NOMO-1 treated with dmso at 0.1 percent for 144 hours (cell line): ENCODE measurements around the gene SLC25A45.
A peak's percentile ranks its signal among the peaks of the same experiment; 100 is the strongest.
"Not testable (repeated sequence)": the region's sequence is repeated elsewhere in the genome, so short reads cannot be mapped to it uniquely, and the experiment has no call there.

Experiments used
- DNase-seq: peaks from one replicate; lab custom pipeline; 2025; ENCODE audit not compliant: unreplicated experiment; lab: John Stamatoyannopoulos, UW

The SLC25A45 gene

GRCh38 chr11:65363770-65364169 lies 18.7 kb downstream of the SLC25A45 start:
- DNase-seq, result no peak

DNA sequence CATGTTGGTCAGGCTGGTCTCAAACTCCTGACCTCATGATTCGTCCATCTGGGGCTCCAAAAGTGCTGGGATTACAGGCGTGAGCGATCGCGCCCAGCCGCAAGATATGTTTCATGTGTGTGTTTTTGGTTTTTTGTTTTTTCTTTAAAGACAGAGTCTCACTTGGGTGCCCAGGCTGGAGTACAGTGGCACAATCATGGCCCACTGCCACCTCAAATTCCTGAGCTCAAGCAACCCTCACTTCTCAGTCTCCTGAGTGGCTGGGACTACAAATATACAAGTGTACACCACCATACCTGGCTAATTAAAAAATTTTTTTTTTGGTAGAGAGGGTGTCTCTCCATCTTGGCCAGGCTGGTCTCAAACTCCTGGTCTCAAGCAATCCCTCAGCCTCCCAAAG lies 19.5 kb downstream of the SLC25A45 start:
- DNase-seq, result no peak

GRCh38 chr11:65362320-65362931 lies 20.0 kb downstream of the SLC25A45 start:
- peak; percentile 52 for DNase-seq

DNA sequence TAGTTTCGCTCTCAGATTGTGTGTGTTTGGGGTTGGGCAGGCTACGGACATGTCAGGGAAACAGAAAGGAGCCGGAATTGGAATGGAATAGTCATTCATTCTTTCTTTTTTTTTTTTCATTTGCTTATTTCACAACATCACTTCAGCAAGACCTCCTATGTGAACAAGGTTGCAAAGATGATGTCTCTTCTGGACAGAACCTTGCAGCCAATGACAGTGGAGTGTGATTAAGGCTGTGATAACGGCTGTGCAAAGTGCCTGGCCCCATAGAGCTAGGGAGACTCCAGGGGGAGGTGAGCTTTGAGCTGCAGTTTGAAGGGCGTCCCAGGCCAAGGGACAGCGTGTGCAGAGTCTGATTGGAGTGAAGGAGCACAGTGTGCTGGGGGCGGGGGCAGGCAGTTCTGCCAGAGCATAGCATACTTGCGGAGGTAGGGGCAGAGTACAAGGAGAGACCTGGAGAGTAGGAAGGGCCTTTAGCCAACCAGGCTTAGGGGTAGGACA lies 24.5 kb downstream of the SLC25A45 start:
- no peak for DNase-seq

- DNase-seq, result no peak
Observed at GRCh38 chr11:65356394-65356972, 26.0 kb downstream of the SLC25A45 start.

DNA sequence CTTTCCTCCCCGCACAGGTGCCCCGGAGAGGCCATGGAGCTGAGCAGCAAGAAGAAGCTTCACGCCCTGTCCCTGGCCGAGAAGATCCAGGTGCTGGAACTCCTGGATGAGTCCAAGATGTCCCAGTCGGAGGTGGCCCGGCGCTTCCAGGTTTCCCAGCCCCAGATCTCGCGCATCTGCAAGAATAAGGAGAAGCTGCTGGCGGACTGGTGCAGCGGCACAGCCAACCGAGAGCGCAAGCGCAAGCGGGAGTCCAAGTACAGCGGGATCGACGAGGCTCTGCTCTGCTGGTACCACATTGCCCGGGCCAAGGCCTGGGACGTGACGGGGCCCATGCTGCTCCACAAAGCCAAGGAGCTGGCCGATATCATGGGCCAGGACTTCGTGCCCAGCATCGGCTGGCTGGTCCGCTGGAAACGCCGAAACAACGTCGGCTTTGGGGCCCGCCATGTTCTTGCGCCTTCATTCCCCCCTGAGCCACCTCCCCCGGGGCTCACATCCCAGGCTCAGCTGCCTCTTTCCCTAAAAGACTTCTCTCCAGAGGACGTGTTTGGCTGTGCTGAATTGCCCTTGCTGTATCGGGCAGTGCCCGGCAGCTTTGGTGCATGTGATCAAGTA lies 26.6 kb downstream of the SLC25A45 start:
- DNase-seq, result no peak

DNA sequence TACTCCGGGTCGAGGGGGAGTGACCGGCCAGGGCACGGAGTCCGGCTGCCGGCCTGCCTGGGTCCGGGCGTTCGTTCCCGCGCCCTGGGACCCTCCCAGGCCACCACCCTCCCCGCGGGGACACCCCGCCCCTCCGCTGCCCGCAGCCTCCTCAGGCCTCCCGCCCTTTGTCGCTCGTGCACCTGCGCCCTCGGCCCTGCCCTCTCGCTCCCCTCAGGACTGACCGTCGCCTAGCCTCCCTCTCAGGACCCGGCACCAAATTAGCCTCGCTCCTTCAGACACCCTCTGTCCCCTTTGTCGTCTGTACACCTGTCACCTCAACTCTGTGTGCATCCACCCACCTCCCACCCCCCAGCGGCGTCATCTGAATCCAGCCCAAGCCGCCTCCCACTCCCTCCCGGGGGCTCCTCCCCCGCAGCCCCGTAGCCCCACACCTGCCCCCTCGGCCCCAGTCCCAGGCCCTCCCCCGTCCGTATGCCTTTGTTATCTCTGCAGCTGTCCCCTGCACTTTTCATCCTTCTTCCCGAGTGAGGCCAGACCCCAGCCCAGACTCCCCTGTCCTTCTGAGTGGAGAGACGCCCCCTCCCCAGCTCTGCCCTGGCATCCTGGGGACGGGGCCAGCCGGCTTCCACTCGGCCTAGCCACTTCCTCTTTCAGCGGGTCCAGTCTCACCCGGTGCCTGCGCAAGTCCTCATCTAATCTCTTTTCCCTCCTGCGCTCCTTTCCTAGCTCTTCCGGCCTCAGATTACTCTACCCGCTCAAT lies 27.3 kb downstream of the SLC25A45 start:
- peak; percentile 54 for DNase-seq

DNA sequence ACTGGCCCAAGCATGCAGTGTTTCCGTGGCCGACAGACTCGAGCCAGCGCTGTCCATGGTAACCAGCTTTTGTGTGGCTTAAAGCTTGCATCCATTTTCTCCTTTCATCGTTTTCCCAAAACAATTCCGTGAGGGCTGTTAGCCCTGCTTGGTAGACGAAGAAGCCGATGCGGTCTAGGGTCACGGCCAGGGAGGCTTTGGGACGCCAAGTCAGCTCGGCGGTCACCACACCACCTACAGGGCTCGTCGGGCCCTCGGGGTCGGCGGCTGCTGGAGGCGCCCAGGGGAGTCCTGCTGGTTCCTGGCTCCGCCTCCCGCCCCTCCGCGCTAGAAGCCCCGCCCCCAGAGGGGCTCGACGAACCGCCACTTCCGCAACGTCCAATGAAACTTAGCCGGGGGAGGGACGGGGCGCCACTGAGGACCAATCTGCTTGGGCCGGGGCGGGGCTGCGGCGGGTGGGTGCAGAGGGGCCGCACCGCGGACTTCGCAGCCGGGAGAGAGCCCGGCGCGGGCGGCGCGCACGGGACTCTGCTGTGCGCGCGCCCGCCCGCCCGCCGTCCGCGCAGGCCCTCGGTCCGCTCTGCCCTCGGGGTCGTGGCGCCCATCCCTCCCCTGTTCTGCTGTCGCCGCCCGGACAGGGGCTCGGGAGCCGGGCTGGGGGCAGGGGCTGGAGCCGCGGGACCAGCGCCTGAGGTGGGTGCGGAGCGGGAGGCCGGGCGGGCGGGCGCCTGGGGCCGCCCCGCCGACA lies 28.0 kb downstream of the SLC25A45 start, which contains the start of gene TIGD3:
Gene TIGD3, plus strand, starts transcription at position 487 of the 748 bp plus-strand sequence. CDS start 1,058 bp downstream, outside the sequence.
- peak; percentile 88 for DNase-seq

DNA sequence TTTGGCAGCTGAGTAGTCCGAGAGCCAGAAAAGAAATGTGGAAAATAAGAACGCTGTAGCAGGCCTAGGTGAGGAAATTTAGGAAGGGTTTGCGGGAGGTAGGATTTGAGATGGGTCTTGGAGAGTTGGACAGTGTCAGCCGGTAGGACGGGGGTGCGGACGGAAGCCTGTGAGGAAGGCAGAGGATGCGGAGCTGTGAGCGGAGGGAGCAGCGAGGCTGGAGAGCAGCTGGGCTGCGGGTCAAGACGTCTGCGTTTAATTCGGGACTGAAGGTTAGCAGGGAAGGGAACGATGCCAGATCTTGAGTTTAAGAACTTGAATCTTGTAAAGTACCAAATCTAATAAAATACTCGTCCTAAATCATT lies 28.6 kb downstream of the SLC25A45 start:
- DNase-seq, result no peak

DNA sequence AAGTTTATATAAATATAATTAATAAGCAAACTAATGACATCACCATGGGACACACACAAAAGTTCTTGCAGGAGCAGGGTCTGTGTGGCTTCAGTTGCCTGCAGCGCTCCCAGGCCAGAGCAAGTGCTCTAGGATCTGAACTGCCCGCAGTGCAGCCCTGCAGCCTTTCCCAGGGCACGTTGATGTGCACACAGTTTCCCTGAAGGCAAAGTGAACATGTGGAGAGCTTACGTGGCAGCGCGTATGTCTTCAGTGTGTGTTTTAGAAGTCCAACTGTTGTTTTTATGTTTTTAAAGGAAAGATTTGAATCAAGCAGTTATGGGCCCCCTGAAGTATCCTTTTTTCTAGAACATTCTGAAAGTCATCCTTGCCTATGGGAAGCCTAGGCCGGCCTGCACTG lies 29.1 kb downstream of the SLC25A45 start:
- DNase-seq, result no peak

GRCh38 chr11:65352783-65353182 lies 29.7 kb downstream of the SLC25A45 start:
- DNase-seq, result no peak

DNA sequence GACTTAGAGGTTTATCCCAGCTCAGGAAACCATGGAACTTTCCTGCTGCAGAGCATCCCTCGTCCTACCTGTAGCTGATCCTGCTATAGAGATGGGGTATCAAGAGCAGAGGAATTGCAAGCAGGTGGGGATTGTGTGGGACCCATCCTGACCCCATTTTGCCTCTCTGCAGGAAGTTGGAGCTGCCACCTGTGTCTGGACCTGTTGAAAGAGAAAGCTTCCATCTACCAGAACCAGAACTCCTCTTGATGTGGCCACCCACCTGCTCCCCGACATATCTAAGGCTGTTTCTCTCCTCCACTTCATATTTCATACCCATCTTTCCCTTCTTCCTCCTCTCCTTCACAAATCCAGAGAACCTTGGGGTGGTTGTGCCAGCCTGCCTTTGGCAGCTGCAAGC lies 30.9 kb downstream of the SLC25A45 start:
- no peak for DNase-seq

GRCh38 chr11:65341856-65342255 lies 40.6 kb downstream of the SLC25A45 start:
- DNase-seq, result no peak

DNA sequence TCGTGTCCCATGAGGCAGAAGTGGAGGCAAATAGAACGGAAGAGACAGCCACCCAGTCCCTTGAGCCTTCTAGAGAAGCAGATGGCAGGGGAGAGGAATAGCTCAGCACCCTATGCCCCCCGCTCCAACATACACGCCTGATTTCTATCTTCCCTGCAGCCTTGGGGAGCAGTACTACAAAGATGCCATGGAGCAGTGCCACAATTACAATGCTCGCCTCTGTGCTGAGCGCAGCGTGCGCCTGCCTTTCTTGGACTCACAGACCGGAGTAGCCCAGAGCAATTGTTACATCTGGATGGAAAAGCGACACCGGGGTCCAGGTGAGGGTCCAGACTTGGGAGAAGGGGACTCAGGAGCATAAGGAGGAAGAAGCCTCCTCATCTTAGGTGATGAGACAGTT lies 42.2 kb downstream of the SLC25A45 start:
- no peak for DNase-seq

DNA sequence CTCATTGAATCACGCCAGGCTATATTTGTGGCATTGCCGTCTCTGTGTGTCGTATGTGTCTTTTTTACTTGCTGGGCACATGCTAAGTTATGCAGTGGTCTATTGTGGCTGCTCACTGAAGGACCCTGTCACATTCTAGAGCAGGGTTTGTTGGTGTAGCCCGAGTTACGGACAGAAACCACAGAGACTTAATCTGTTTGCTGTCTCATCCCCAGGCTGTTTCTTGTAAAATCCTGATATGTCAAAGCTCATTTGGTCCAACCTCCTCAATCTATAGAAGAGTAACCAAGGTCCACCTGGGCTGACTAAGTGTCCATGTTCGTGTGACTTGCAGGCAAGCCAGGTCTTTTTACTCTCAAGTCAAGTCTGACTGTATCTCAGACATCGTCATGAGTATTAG lies 43.8 kb downstream of the SLC25A45 start:
- no peak for DNase-seq

DNA sequence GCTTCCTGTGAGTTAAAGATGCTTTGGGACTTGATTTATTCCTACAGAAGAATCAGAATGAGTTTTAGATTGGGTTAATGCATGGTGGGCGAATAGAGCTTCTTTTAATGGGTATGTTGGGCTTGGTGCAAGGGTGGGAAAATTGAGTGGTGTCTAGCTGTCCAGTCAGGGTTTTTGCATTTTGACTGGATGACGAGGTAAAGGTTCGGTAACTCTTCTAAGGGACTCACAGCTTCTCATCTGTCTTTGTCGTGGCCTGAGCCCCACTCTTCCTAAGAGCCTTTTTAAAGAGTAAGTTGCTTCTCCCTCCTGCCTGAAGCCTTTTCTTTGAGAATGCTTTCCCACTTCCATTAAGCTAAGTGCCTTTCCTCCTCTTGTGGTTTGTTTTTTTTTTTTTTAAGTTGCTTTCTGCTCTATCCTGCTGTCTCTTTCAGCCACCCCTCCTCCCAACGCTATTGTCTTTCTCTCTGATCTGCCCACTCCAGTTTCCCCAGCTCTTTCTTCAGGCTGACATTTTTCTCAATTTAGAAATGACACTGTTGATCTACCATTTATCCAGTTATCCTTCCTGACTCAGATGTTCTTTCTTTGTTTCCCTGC lies 47.6 kb downstream of the SLC25A45 start:
- DNase-seq, result no peak

DNA sequence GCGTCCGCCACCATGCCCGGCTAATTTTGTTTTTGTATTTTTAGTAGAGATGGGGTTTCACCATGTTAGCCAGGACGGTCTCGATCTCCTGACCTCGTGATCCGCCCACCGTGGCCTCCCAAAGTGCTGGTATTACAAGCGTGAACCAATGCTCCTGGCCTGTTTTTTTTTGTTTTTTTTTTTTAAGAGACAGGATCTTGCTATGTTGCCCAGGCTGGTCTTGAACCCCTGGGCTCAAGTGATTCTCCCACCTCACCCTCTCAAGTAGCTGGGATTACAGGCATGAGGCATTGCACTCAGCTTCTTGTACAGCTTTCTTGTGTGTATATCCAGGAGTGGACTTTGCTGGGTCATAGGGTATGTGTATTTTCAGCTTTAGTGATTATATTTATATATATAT lies 49.9 kb downstream of the SLC25A45 start:
- not testable (repeated sequence) for DNase-seq

- no peak for DNase-seq
Observed at GRCh38 chr11:65330544-65330943, 51.9 kb downstream of the SLC25A45 start.

- DNase-seq, result peak; percentile 75
Observed at GRCh38 chr11:65329944-65330403, 52.5 kb downstream of the SLC25A45 start.

DNA sequence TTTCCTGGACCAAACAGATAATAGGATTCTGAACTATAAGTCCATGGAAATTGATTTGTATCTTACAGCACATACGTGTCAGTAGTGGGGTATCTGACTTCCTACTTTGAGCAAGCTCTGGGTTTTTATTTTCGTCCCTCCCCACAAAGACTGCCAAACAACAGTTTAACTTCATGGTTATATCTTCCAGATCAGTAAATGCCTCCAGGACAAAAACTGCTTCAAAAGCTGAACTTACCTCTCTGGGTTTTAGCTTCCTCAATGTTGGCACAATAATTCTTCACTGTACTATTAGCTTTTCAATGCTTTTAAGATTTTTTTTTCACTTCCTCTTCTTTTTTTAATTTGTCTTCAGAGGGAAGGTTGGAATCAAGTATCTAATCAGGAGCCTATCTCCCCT lies 53.0 kb downstream of the SLC25A45 start:
- DNase-seq, result peak; percentile 57
